ENCODE results near the gene RHNO1. TPM values are rescaled to one million over a fixed set of nuclear protein-coding genes. Genes with fewer than 3 reads are reported as not detected.

The RHNO1 gene
- total and polyA plus RNA-seq, 4 experiments from 2014 or later = 31.2 to 107 (median 47.1) TPM

DNA sequence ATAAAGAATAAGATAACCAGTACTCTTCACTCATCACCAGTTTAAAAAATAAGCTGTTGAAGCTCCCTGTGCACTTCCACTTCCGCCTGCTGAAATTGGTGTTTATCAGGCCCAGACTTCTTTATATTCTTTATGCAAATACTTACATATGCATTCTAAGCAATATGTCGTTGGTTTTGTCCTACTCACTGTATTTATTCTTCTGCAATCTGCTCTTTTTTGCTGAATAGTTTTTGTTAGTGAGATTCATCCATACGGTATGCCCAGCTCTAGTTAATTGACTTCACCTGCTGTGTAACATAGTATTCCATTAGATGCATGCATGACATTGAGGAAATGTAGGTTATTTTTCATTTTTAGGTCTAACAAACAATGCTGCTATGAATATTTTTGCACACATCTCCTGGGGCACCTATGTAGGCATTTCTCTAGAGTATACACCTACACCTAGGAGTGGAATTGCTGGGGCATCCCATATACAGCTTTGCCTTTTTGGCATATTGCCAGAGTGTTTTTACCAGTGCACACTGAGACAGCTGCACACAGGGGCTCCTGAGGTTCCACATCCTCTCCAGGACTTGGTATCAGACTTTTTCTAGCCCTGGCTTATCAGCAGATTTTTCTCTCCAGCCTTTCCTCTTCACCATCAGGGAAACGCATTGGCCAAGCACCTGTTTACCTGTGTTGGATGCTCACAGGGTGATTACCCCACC lies 41.2 kb upstream of the RHNO1 start:
- ChIA-PET POLR2A (ENCODE audit: partially characterized antibody) (interaction anchor here (0.9 kb wide), 1 partner anchor 41 kb away, joined by 3 read pairs; the partner anchor contains the start of genes FOXM1 and RHNO1), CTCF (ENCODE audit: partially characterized antibody) (interaction anchor here (1.2 kb wide), 1 partner anchor 9 kb away, joined by 4 read pairs; no protein-coding TSS in a partner anchor)
- Mint-ChIP-seq H3K9me3 (peaks cover 0 to 2% (median 0%) of the 10 kb centered on the region in 8 donors), H3K36me3 (peaks cover 28 to 36% of the 10 kb centered on the region in 2 donors), H3K27ac (no peak overlapping the region), H3K4me3 (no peak overlapping the region), H3K27me3 (no peaks in the 10 kb centered on the region), H3K4me1 (peaks cover 0 to 9% (median 2%) of the 10 kb centered on the region in 4 donors)
- no peaks in the 10 kb centered on the region for H3K9me3 ChIP-seq (ENCODE audit: control insufficient read depth in 1 of 2, low read length in 2 of 2)
- no peaks in the 10 kb centered on the region for H3K4me1 ChIP-seq (ENCODE audit: insufficient read depth, low read length)
- H3K4me3 ChIP-seq (ENCODE audit: low read length in 2 of 2) = no peak overlapping the region
- H3K36me3 ChIP-seq (ENCODE audit: insufficient read depth, low read length) = peaks cover 16% of the 10 kb centered on the region
- H3K27ac ChIP-seq (ENCODE audit: low read depth, low read length) = no peak overlapping the region
- intact Hi-C loops (cut with micrococcal nuclease) = no loop called here
- DNase-seq = no peak
- no peaks in the 10 kb centered on the region for H3K27me3 ChIP-seq (ENCODE audit: insufficient read depth, low read length)

GRCh38 chr12:2836574-2836973 lies 40.4 kb upstream of the RHNO1 start:
- H3K4me1 ChIP-seq (ENCODE audit: insufficient read depth, low read length) = no peaks in the 10 kb centered on the region
- no peak overlapping the region for H3K4me3 ChIP-seq (ENCODE audit: low read length in 2 of 2)
- DNase-seq = no peak
- peaks cover 14% of the 10 kb centered on the region for H3K36me3 ChIP-seq (ENCODE audit: insufficient read depth, low read length)
- no peak overlapping the region for H3K27ac ChIP-seq (ENCODE audit: low read depth, low read length)
- Mint-ChIP-seq H3K36me3 (peaks cover 26 to 36% of the 10 kb centered on the region in 2 donors), H3K4me1 (peaks cover 0 to 9% (median 2%) of the 10 kb centered on the region in 4 donors), H3K27ac (no peak overlapping the region), H3K9me3 (peaks cover 0 to 2% (median 0%) of the 10 kb centered on the region in 8 donors), H3K4me3 (no peak overlapping the region), H3K27me3 (no peaks in the 10 kb centered on the region)
- H3K9me3 ChIP-seq (ENCODE audit: control insufficient read depth in 1 of 2, low read length in 2 of 2) = no peaks in the 10 kb centered on the region
- intact Hi-C loops (cut with micrococcal nuclease) = no loop called here
- POLR2A ChIA-PET (ENCODE audit: partially characterized antibody) = interaction anchor here (0.9 kb wide), 1 partner anchor 40 kb away, joined by 3 read pairs; the partner anchor contains the start of genes FOXM1 and RHNO1
- CTCF ChIA-PET (ENCODE audit: partially characterized antibody) = no interaction called here
- no peaks in the 10 kb centered on the region for H3K27me3 ChIP-seq (ENCODE audit: insufficient read depth, low read length)

GRCh38 chr12:2841056-2841650 lies 35.9 kb upstream of the RHNO1 start:
- Histone ChIP-seq H3K27ac (ENCODE audit: low read depth, low read length) (no peak overlapping the region), H3K9me3 (ENCODE audit: control insufficient read depth in 1 of 2, low read length in 2 of 2) (no peaks in the 10 kb centered on the region), H3K4me3 (ENCODE audit: low read length in 2 of 2) (no peak overlapping the region), H3K4me1 (ENCODE audit: insufficient read depth, low read length) (no peaks in the 10 kb centered on the region), H3K36me3 (ENCODE audit: insufficient read depth, low read length) (peaks cover 22% of the 10 kb centered on the region), H3K27me3 (ENCODE audit: insufficient read depth, low read length) (no peaks in the 10 kb centered on the region)
- Mint-ChIP-seq H3K4me3 (no peak overlapping the region), H3K27ac (no peak overlapping the region), H3K36me3 (peaks cover 38 to 49% of the 10 kb centered on the region in 2 donors), H3K9me3 (peaks cover 0 to 2% (median 0%) of the 10 kb centered on the region in 8 donors), H3K27me3 (no peaks in the 10 kb centered on the region), H3K4me1 (peaks cover 0 to 2% (median under 1%) of the 10 kb centered on the region in 4 donors)
- ChIA-PET CTCF (ENCODE audit: partially characterized antibody) (no interaction called here), POLR2A (ENCODE audit: partially characterized antibody) (no interaction called here)
- no peak for DNase-seq
- intact Hi-C loops (cut with micrococcal nuclease) = loop anchor here (10.0 kb wide), 1 partner anchor 204 kb away; no protein-coding TSS in a partner anchor

GRCh38 chr12:2842948-2843347 lies 34.1 kb upstream of the RHNO1 start:
- peaks cover 42 to 49% of the 10 kb centered on the region in 2 donors for H3K36me3 Mint-ChIP-seq
- Histone ChIP-seq H3K27me3 (ENCODE audit: insufficient read depth, low read length) (no peaks in the 10 kb centered on the region), H3K27ac (ENCODE audit: low read depth, low read length) (no peak overlapping the region), H3K4me3 (ENCODE audit: low read length in 2 of 2) (no peak overlapping the region), H3K9me3 (ENCODE audit: control insufficient read depth in 1 of 2, low read length in 2 of 2) (no peaks in the 10 kb centered on the region), H3K36me3 (ENCODE audit: insufficient read depth, low read length) (peaks cover 22% of the 10 kb centered on the region), H3K4me1 (ENCODE audit: insufficient read depth, low read length) (no peaks in the 10 kb centered on the region)
- H3K4me3 Mint-ChIP-seq = no peak overlapping the region
- H3K4me1 Mint-ChIP-seq = peaks cover 0 to 2% (median under 1%) of the 10 kb centered on the region in 4 donors
- ChIA-PET POLR2A (ENCODE audit: partially characterized antibody) (no interaction called here), CTCF (ENCODE audit: partially characterized antibody) (no interaction called here)
- DNase-seq = no peak
- H3K9me3 Mint-ChIP-seq = peaks cover 0 to 2% (median 0%) of the 10 kb centered on the region in 8 donors
- no peak overlapping the region for H3K27ac Mint-ChIP-seq
- intact Hi-C loops (cut with micrococcal nuclease) = loop anchor here (10.0 kb wide), 1 partner anchor 202 kb away; no protein-coding TSS in a partner anchor
- no peaks in the 10 kb centered on the region for H3K27me3 Mint-ChIP-seq

GRCh38 chr12:2844786-2845185 lies 32.2 kb upstream of the RHNO1 start:
- H3K36me3 ChIP-seq (ENCODE audit: insufficient read depth, low read length) = peaks cover 15% of the 10 kb centered on the region
- POLR2A ChIA-PET (ENCODE audit: partially characterized antibody) = no interaction called here
- H3K9me3 ChIP-seq (ENCODE audit: control insufficient read depth in 1 of 2, low read length in 2 of 2) = no peaks in the 10 kb centered on the region
- H3K27ac Mint-ChIP-seq = peak overlapping the region in 1 of 7 donors; percentile 81
- DNase-seq = no peak
- H3K9me3 Mint-ChIP-seq = no peaks in the 10 kb centered on the region
- no peak overlapping the region for H3K4me3 ChIP-seq (ENCODE audit: low read length in 2 of 2)
- no peak overlapping the region for H3K4me3 Mint-ChIP-seq
- H3K27ac ChIP-seq (ENCODE audit: low read depth, low read length) = no peak overlapping the region
- H3K36me3 Mint-ChIP-seq = peaks cover 37 to 52% of the 10 kb centered on the region in 2 donors
- CTCF ChIA-PET (ENCODE audit: partially characterized antibody) = interaction anchor here (0.6 to 1.5 kb wide), 4 partner anchors 9 to 197 kb away, joined by 3 to 6 read pairs (median 4); no protein-coding TSS in a partner anchor
- no peaks in the 10 kb centered on the region for H3K27me3 ChIP-seq (ENCODE audit: insufficient read depth, low read length)
- H3K4me1 ChIP-seq (ENCODE audit: insufficient read depth, low read length) = no peaks in the 10 kb centered on the region
- peaks cover 0 to 3% (median under 1%) of the 10 kb centered on the region in 4 donors for H3K4me1 Mint-ChIP-seq
- no peaks in the 10 kb centered on the region for H3K27me3 Mint-ChIP-seq
- intact Hi-C loops (cut with micrococcal nuclease) = loop anchor here (10.0 kb wide), 1 partner anchor 200 kb away; no protein-coding TSS in a partner anchor

DNA sequence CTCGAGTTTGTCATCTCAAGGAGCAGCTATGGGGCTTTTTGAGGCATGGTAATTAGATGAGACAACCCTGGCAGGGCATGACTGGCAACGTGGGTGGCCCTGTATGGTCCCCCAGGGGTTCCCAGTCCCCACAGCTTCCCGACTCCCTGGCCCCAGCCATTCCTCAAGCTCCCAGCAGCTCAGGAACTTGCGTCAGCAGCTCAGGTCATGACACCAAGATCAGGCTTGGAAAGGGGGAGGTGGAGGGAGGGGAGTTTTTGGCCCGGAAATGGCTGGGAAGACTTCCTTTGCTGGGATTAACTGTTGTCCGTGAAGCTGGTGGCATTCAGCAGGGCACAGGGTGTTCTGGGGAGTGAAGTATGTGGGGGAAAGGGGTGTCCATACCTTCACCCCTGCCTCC lies 31.7 kb upstream of the RHNO1 start:
- Mint-ChIP-seq H3K27ac (no peak overlapping the region), H3K27me3 (no peaks in the 10 kb centered on the region), H3K4me1 (peaks cover 0 to 3% (median under 1%) of the 10 kb centered on the region in 4 donors), H3K4me3 (no peak overlapping the region), H3K36me3 (peaks cover 35 to 52% of the 10 kb centered on the region in 2 donors), H3K9me3 (no peaks in the 10 kb centered on the region)
- H3K36me3 ChIP-seq (ENCODE audit: insufficient read depth, low read length) = peaks cover 14% of the 10 kb centered on the region
- no peaks in the 10 kb centered on the region for H3K4me1 ChIP-seq (ENCODE audit: insufficient read depth, low read length)
- H3K27ac ChIP-seq (ENCODE audit: low read depth, low read length) = no peak overlapping the region
- no peak for DNase-seq
- H3K27me3 ChIP-seq (ENCODE audit: insufficient read depth, low read length) = no peaks in the 10 kb centered on the region
- intact Hi-C loops (cut with micrococcal nuclease) = loop anchor here (10.0 kb wide), 1 partner anchor 200 kb away; no protein-coding TSS in a partner anchor
- no peaks in the 10 kb centered on the region for H3K9me3 ChIP-seq (ENCODE audit: control insufficient read depth in 1 of 2, low read length in 2 of 2)
- ChIA-PET POLR2A (ENCODE audit: partially characterized antibody) (no interaction called here), CTCF (ENCODE audit: partially characterized antibody) (interaction anchor here (1.1 to 1.5 kb wide), 4 partner anchors 9 to 196 kb away, joined by 3 to 6 read pairs (median 4); no protein-coding TSS in a partner anchor)
- H3K4me3 ChIP-seq (ENCODE audit: low read length in 2 of 2) = no peak overlapping the region

- Mint-ChIP-seq H3K27me3 (no peaks in the 10 kb centered on the region), H3K27ac (no peak overlapping the region), H3K9me3 (no peaks in the 10 kb centered on the region), H3K36me3 (peaks cover 21 to 31% of the 10 kb centered on the region in 2 donors), H3K4me1 (peaks cover 0 to 6% (median 0%) of the 10 kb centered on the region in 4 donors), H3K4me3 (no peak overlapping the region)
- ChIA-PET POLR2A (ENCODE audit: partially characterized antibody) (no interaction called here), CTCF (ENCODE audit: partially characterized antibody) (interaction anchor here (0.8 to 1.7 kb wide), 3 partner anchors 18 to 92 kb away, joined by 3 to 4 read pairs (median 3); no protein-coding TSS in a partner anchor)
- Histone ChIP-seq H3K4me1 (ENCODE audit: insufficient read depth, low read length) (no peaks in the 10 kb centered on the region), H3K36me3 (ENCODE audit: insufficient read depth, low read length) (peaks cover 3% of the 10 kb centered on the region), H3K9me3 (ENCODE audit: control insufficient read depth in 1 of 2, low read length in 2 of 2) (no peaks in the 10 kb centered on the region), H3K4me3 (ENCODE audit: low read length in 2 of 2) (no peak overlapping the region), H3K27me3 (ENCODE audit: insufficient read depth, low read length) (no peaks in the 10 kb centered on the region), H3K27ac (ENCODE audit: low read depth, low read length) (no peak overlapping the region)
- intact Hi-C loops (cut with micrococcal nuclease) = no loop called here
- DNase-seq = no peak
Measured at GRCh38 chr12:2851931-2852330, 25.1 kb upstream of the RHNO1 start.
